Measurements from ENCODE around the gene OCRL.

GRCh38 chrX:129599996-129600395 lies 59.9 kb downstream of the OCRL start:
- TF ChIP-seq CTCF (conservative IDR thresholded peaks at IDR 0.05 in 1 of 2, IDR thresholded peaks at IDR 0.05 in 1 of 2; ENCODE audit: low read depth in 1 of 2, low read length in 2 of 2), result no peak
- TF ChIP-seq EZH2 (IDR thresholded peaks at IDR 0.05; ENCODE audit: low read length, missing control alignments), result no peak
